ENCODE data around the gene ADGRB2. TPM values are rescaled to one million over a fixed set of nuclear protein-coding genes. Genes with fewer than 3 reads are reported as not detected.

The ADGRB2 gene
- total and polyA plus RNA-seq, 3 donors from 2014 or later, result 11.8 to 18.0 (median 15.7) TPM

DNA sequence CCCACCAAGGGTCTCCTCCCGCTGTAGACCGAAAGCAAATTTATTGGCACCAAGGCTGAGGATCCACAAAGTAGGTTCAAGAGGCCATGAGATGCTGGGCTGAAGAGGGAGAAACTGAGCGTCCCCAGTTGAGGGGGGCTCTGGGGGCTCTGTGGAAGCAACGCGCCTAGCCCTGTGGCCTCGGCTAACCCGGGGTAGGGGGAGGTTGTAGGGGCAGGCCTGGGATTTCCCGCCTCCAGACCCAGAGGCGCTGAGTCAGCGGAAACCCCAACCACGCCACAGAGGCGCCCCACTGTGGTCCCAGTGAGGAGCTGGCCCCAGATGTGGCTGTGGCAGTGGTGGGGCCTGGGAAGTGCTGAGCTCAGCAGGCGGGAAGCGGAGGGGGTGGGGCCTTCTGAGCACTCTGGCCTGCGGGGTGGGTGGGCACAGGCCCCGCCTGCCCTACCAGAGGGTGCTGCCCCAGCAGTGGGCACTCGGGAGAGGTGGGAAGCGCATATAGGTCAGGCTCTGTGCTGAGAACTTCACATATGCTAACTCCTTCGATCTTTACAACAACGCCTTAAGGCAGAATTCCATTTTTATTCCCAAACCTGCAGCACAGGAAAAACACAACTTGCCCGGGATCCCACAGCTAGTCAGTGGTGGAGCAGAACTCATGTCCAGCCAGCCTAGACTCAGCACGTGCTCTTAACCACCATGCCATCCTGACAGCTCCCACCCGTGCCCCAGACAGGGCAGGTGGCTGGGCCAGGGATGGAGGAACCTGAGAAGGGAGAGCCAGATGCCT is 58.9 kb downstream of the ADGRB2 start:
- peak; percentile 64 for DNase-seq
- intact Hi-C loops (cut with DNase I; ENCODE audit: low total_unique reads), result no loop called here
- Histone ChIP-seq H3K9me3 (no peaks in the 10 kb centered on the region), H3K27ac (peak overlapping the region; percentile 29 to 82), H3K4me3 (peak overlapping the region in 1 of 2 donors; percentile 52), H3K36me3 (ENCODE audit: low read depth, missing control alignments) (no peaks in the 10 kb centered on the region), H3K4me1 (peaks cover 27% of the 10 kb centered on the region), H3K27me3 (no peaks in the 10 kb centered on the region)
- TF ChIP-seq, protein P1, sequence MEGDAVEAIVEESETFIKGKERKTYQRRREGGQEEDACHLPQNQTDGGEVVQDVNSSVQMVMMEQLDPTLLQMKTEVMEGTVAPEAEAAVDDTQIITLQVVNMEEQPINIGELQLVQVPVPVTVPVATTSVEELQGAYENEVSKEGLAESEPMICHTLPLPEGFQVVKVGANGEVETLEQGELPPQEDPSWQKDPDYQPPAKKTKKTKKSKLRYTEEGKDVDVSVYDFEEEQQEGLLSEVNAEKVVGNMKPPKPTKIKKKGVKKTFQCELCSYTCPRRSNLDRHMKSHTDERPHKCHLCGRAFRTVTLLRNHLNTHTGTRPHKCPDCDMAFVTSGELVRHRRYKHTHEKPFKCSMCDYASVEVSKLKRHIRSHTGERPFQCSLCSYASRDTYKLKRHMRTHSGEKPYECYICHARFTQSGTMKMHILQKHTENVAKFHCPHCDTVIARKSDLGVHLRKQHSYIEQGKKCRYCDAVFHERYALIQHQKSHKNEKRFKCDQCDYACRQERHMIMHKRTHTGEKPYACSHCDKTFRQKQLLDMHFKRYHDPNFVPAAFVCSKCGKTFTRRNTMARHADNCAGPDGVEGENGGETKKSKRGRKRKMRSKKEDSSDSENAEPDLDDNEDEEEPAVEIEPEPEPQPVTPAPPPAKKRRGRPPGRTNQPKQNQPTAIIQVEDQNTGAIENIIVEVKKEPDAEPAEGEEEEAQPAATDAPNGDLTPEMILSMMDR (IDR thresholded peaks at IDR 0.05), result no peak
- TF ChIP-seq POLR2A (IDR thresholded peaks at IDR 0.05), result no peak
- 30 to 38% methylated on average over 17 to 20 of the region's 23 CpGs for WGBS, 2 donors

GRCh38 chr1:31704271-31705079 is 59.7 kb downstream of the ADGRB2 start:
- H3K36me3 ChIP-seq (ENCODE audit: low read depth, missing control alignments), result no peaks in the 10 kb centered on the region
- peaks cover 30% of the 10 kb centered on the region for H3K4me1 ChIP-seq

DNA sequence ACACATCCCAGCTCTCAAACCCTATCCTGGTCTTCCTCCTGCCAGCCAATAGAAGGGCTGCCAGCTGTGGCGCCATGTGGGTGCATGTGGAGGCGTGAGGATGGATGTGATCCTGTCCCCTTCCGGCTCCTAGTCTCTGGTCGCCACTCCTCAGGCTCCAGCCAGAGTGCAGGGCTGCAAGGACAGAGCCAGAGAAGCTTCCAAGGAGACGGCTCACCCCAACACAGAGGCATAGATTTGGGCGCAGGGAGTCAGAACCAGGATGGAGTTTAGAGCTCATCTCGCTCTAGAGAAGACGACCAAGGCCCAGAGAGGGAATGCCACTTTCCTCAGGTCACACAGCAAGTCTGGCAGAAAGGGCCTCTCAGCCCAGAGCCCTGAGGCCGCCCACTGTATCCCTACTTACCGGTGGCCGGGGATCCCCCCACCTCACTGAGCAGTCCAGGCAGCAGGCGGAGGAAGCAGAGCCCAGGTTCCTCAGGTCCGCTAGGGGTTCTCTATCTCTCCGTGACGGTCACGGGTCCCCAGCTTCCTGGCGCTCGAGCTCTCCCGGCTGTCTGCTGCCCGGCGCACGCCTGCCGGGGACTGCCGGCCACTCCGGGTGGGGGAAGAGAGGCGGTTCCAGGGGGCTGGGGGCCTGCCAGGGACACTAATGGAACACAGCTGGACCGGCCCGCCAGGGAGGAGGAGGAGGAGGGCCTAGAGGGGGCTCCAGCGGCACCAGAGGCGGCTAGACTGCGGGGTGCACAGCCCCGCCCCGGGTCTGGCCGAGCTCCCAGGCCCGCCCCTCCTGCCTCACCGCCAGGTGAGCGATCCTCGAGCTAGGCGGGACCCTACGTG is 60.5 kb downstream of the ADGRB2 start, which contains the start of gene COL16A1:
COL16A1 (minus strand) TSS at position 587 of the 840 bp plus-strand sequence. CDS start 1,824 bp downstream, outside the sequence.
- Histone ChIP-seq H3K4me3 (peak within 1 kb of the TSS; percentile 49 to 52), H3K27me3 (no peaks in the 10 kb centered on the region), H3K36me3 (ENCODE audit: low read depth, missing control alignments) (no peaks in the 10 kb centered on the region), H3K4me1 (peaks cover 30% of the 10 kb centered on the region), H3K9me3 (no peaks in the 10 kb centered on the region), H3K27ac (peak within 1 kb of the TSS; percentile 69 to 82)
- TF ChIP-seq POLR2A (IDR thresholded peaks at IDR 0.05), result no peak
- TF ChIP-seq, protein P1 (IDR thresholded peaks at IDR 0.05), result no peak
- DNase-seq, result peak; percentile 79
- 10 to 22% methylated on average over 14 to 40 of the region's 40 CpGs for WGBS, 2 donors
- intact Hi-C loops (cut with DNase I; ENCODE audit: low total_unique reads), result no loop called here

More at GRCh38 chr1:31704271-31705079, 59.7 kb downstream of the ADGRB2 start:
- DNase-seq, result peak; percentile 43
- H3K9me3 ChIP-seq, result no peaks in the 10 kb centered on the region
- WGBS, 2 donors, result 3 to 14% methylated on average over 14 to 19 of the region's 19 CpGs
- peak overlapping the region; percentile 49 to 52 for H3K4me3 ChIP-seq
- H3K27me3 ChIP-seq, result no peaks in the 10 kb centered on the region
- TF ChIP-seq, protein P1 (IDR thresholded peaks at IDR 0.05), result no peak
- TF ChIP-seq POLR2A (IDR thresholded peaks at IDR 0.05), result no peak
- intact Hi-C loops (cut with DNase I; ENCODE audit: low total_unique reads), result no loop called here
- H3K27ac ChIP-seq, result peak overlapping the region; percentile 69 to 82

GRCh38 chr1:31702836-31703404 is 61.2 kb downstream of the ADGRB2 start:
- intact Hi-C loops (cut with DNase I; ENCODE audit: low total_unique reads), result no loop called here
- 55 to 66% methylated on average over 7 to 8 of the region's 8 CpGs for WGBS, 2 donors

More at GRCh38 chr1:31702836-31703404, 61.2 kb downstream of the ADGRB2 start:
- Histone ChIP-seq H3K4me3 (peak overlapping the region; percentile 49 to 52), H3K9me3 (no peaks in the 10 kb centered on the region), H3K27ac (peak overlapping the region; percentile 69 to 82), H3K27me3 (no peaks in the 10 kb centered on the region), H3K36me3 (ENCODE audit: low read depth, missing control alignments) (no peaks in the 10 kb centered on the region), H3K4me1 (peaks cover 30% of the 10 kb centered on the region)
- TF ChIP-seq, protein P1 (IDR thresholded peaks at IDR 0.05), result no peak
- TF ChIP-seq POLR2A (IDR thresholded peaks at IDR 0.05), result no peak
- no peak for DNase-seq
